PFSK-1 (cell line): Measurements from ENCODE around the gene USP6.

Experiments used
- FOXP2 ChIP-seq: optimal IDR thresholded peaks from 2 replicates; pipeline ENCODE3; 2011; ENCODE audit warnings: borderline replicate concordance, control low read depth, inconsistent platforms; ENCODE audit not compliant: insufficient read depth; ENCODE audit errors: extremely low read length, extremely low read depth
- POLR2AphosphoS5 ChIP-seq: IDR thresholded peaks from 2 replicates; pipeline ENCODE4 v1.6.1; 2012; ENCODE audit warnings: low read depth, mild to moderate bottlenecking, control low read depth, low read length, moderate library complexity
- SIN3A ChIP-seq: IDR thresholded peaks from 2 replicates; pipeline ENCODE4 v1.6.1; 2012; ENCODE audit warnings: mild to moderate bottlenecking, low read length, moderate library complexity, borderline replicate concordance; ENCODE audit not compliant: insufficient read depth
- TAF1 ChIP-seq: IDR thresholded peaks from 2 replicates; pipeline ENCODE4 v1.6.1; 2012; ENCODE audit warnings: low read length, control low read depth, borderline replicate concordance; ENCODE audit not compliant: insufficient read depth
- TF ChIP-seq, protein P1 (sequence below), 2 experiments: IDR thresholded peaks; 2 replicates each; pipeline versions ENCODE4 v1.6.1 to v1.8.0; 2011 to 2012; ENCODE audit warnings: low read depth in 2 of 2, low read length in 2 of 2, control low read depth in 1 of 2, inconsistent platforms in 1 of 2, mild to moderate bottlenecking in 1 of 2, moderate library complexity in 1 of 2; ENCODE audit not compliant: insufficient read depth in 1 of 2

The USP6 gene

DNA sequence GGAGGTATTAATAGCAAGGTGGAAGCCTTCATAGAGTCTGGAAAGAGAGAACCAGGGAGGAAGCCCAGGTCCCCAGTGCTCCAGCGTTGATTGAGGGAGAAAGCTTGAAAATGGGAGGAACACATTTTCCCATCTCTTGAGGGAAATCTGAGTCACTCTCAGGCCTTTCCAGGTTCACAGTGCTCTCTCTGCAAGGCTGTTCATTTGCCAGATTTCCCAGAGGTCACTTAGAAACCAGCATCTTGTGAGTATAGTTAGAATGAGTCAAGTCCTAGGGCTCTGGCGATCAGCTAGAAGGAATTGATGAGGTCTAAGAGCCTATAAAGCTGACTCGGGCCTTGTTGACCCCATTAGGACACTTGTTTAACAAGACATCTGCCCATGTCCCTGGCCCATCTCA, 93.6 kb downstream of the USP6 start:
- TF ChIP-seq SIN3A (no peak), POLR2AphosphoS5 (no peak), FOXP2 (no peak), TAF1 (no peak)
- TF ChIP-seq, protein P1, sequence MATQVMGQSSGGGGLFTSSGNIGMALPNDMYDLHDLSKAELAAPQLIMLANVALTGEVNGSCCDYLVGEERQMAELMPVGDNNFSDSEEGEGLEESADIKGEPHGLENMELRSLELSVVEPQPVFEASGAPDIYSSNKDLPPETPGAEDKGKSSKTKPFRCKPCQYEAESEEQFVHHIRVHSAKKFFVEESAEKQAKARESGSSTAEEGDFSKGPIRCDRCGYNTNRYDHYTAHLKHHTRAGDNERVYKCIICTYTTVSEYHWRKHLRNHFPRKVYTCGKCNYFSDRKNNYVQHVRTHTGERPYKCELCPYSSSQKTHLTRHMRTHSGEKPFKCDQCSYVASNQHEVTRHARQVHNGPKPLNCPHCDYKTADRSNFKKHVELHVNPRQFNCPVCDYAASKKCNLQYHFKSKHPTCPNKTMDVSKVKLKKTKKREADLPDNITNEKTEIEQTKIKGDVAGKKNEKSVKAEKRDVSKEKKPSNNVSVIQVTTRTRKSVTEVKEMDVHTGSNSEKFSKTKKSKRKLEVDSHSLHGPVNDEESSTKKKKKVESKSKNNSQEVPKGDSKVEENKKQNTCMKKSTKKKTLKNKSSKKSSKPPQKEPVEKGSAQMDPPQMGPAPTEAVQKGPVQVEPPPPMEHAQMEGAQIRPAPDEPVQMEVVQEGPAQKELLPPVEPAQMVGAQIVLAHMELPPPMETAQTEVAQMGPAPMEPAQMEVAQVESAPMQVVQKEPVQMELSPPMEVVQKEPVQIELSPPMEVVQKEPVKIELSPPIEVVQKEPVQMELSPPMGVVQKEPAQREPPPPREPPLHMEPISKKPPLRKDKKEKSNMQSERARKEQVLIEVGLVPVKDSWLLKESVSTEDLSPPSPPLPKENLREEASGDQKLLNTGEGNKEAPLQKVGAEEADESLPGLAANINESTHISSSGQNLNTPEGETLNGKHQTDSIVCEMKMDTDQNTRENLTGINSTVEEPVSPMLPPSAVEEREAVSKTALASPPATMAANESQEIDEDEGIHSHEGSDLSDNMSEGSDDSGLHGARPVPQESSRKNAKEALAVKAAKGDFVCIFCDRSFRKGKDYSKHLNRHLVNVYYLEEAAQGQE (IDR thresholded peaks at IDR 0.05; ENCODE audit: insufficient read depth in 1 of 2, low read depth in 2 of 2, low read length in 2 of 2): no peak

- TF ChIP-seq TAF1 (no peak), FOXP2 (no peak), POLR2AphosphoS5 (no peak), SIN3A (no peak)
- TF ChIP-seq, protein P1 (IDR thresholded peaks at IDR 0.05; ENCODE audit: insufficient read depth in 1 of 2, low read depth in 2 of 2, low read length in 2 of 2): no peak
Measured at GRCh38 chr17:5210091-5210490, 94.3 kb downstream of the USP6 start.

GRCh38 chr17:5210614-5211252, 94.9 kb downstream of the USP6 start:
- TF ChIP-seq SIN3A (no peak), TAF1 (no peak), POLR2AphosphoS5 (no peak), FOXP2 (no peak)
- TF ChIP-seq, protein P1 (IDR thresholded peaks at IDR 0.05; ENCODE audit: insufficient read depth in 1 of 2, low read depth in 2 of 2, low read length in 2 of 2): no peak

DNA sequence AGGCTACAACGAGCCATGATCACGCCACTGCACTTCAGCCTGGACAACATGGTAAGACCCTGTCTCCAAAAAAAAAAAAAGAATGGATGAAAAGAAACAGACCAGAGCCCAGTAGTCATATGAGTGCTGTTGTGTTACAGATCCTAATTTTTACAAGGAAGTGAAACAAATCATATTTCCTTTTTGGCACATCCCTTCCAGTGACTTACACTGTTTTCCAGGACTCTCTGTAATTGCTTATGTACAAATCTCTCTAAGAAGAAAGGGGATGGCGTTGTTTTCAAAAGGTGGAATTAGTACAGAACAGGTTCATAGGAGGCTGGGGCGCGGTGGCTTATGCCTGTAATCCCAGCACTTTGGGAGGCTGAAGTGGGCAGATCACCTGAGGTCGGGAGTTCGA, 95.6 kb downstream of the USP6 start:
- TF ChIP-seq, protein P1 (IDR thresholded peaks at IDR 0.05; ENCODE audit: insufficient read depth in 1 of 2, low read depth in 2 of 2, low read length in 2 of 2): no peak
- TF ChIP-seq SIN3A (no peak), FOXP2 (no peak)

DNA sequence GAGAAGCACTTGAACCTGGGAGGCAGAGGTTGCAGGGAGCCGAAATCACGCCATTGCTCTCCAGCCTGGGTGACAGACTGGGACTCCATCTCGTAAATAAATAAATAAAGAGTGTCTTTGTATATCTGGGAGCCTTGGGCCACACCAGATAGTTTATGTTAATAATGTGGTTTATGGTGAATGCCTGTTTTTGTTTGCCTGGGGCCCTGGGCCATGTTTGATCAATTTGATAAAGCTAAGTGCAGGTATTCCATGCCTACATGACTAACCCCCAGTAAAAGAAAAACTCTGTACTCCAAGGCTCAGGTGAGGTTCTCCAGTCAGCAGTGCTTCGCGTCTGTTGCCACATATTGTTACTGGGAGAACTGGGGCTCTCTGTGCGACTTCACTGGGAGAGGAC, 103.7 kb downstream of the USP6 start:
- no peak for TF ChIP-seq TAF1
- TF ChIP-seq, protein P1 (IDR thresholded peaks at IDR 0.05; ENCODE audit: insufficient read depth in 1 of 2, low read depth in 2 of 2, low read length in 2 of 2): no peak
- TF ChIP-seq POLR2AphosphoS5: no peak
- TF ChIP-seq SIN3A: no peak
- TF ChIP-seq FOXP2: no peak
